GM19351 (cell line): ENCODE results near the gene PWWP2B.

Experiments used
- ATAC-seq: cut with Tn5 transposase; IDR thresholded peaks from one replicate; pipeline ENCODE4 v1.9.1; 2021; ENCODE audit warnings: mild to moderate bottlenecking, moderate library complexity; ENCODE audit not compliant: unreplicated experiment

Gene PWWP2B

DNA sequence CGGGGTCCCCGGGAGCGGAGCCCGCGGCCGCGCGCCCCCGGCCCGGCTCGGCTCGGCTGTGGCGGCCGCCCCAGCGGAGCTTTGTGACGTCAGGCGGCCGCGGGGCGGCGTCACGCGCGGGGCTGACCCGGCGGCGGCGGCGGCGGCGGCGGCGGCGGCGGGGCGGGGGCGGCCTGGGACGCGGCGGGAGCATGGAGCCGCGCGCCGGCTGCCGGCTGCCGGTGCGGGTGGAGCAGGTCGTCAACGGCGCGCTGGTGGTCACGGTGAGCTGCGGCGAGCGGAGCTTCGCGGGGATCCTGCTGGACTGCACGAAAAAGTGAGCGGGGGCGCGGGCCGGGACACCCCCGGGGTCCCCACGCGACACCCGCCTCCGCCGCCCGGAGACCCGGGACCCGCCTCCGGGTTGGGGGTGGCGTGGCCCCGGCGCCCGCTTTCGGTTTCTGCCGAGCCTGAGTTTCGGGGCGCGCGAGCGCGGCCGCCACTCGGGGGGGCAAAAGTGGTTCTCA is at the start of gene PWWP2B:
TSS of gene PWWP2B (plus strand) at position 165 of the 506 bp plus-strand sequence. CDS start at position 192, 27 bp downstream.
- peak; percentile 42 for ATAC-seq

DNA sequence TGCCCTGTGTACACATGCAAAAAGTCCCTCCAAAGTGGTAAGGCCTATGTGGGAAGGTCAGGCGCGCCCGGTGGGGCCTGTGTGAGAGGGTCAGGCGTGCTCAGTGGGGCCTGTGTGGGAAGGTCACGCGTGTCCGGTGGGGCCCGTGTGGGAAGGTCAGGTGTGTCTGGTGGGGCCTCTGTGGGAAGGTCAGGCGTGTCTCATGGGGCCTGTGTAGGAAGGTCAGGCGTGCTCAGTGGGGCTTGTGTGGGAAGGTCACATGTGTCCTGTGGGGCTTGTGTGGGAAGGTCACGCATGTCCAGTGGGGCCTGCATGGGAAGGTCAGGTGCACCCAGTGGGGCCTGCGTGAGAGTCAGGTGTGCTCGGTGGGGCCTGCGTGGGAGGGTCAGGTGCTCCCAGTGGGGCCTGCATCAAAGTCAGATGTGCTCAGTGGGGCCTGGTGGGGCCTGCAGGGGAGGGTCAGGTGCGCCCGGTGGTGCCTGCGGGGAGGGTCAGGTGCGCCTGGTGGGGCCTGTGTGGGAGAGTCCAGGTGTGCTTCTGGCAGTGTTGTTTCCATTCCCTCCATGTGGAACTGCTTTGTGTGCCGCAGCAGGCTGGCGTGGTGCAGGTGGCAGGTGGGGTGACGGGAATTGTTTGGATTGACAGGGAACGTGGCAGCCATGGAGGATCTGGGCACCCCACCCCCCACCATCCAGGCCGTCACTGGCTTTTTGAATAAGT is 49.6 kb upstream of the PWWP2B start:
- ATAC-seq, result no peak

DNA sequence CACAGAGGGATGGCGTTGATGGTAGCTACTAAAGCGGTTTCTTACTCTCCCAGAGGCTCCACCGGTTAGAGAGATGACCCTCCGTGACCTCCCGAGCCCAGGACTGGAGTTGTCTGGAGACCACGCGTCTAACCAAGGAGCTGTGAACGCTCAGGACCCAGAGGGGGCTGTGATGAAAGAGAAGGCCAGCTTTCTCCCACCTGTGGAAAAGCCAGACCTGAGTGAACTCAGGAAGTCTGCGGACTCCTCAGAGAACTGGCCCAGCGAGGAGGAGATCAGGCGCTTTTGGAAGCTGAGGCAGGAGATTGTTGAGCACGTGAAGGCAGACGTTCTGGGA is 49.1 kb upstream of the PWWP2B start:
- no peak for ATAC-seq

- ATAC-seq, result no peak
Observed at GRCh38 chr10:132349766-132350165, 47.2 kb upstream of the PWWP2B start.

- ATAC-seq, result no peak
Observed at GRCh38 chr10:132350391-132350790, 46.6 kb upstream of the PWWP2B start.

DNA sequence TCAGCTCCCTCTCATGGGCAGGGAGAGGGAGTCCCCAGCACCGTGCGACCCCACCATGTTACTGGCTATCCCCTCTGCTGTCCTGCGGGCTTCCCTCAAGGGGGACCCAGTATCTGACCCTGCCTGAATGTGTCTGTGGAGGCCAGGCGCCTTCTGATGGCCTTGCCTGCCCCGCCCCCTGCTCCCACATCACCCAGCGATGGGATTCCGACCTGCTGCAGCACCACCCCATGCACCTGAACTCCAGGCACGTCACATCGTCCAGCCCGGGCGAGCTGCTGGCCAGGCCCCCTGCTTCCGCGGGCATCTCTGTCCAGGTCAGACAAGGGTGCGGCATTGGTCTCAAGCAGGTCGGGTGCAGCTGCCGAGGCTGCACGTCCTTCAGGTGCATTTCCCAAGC is 46.1 kb upstream of the PWWP2B start:
- no peak for ATAC-seq

DNA sequence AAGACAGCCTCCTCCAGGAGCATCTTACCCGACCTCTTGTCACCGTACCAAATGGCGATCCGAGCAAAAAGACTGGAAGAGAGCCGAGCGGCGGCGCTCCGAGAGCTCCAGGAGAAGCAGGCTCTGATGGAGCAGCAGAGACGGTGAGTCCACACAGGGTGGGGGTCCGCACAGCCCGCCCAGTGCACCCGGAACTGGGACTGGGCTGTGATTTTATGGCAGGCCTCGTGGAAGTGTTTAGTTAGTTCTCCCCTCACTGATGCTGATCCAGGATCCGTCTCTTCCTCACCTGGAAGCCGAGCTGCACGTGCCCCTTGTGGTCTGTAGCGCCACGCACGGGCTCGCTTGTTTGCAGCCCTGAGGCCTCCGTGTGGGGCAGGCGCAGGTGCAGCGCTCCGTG is 45.4 kb upstream of the PWWP2B start:
- ATAC-seq, result no peak

GRCh38 chr10:132352462-132353308 is 44.3 kb upstream of the PWWP2B start:
- peak; percentile 79 for ATAC-seq

DNA sequence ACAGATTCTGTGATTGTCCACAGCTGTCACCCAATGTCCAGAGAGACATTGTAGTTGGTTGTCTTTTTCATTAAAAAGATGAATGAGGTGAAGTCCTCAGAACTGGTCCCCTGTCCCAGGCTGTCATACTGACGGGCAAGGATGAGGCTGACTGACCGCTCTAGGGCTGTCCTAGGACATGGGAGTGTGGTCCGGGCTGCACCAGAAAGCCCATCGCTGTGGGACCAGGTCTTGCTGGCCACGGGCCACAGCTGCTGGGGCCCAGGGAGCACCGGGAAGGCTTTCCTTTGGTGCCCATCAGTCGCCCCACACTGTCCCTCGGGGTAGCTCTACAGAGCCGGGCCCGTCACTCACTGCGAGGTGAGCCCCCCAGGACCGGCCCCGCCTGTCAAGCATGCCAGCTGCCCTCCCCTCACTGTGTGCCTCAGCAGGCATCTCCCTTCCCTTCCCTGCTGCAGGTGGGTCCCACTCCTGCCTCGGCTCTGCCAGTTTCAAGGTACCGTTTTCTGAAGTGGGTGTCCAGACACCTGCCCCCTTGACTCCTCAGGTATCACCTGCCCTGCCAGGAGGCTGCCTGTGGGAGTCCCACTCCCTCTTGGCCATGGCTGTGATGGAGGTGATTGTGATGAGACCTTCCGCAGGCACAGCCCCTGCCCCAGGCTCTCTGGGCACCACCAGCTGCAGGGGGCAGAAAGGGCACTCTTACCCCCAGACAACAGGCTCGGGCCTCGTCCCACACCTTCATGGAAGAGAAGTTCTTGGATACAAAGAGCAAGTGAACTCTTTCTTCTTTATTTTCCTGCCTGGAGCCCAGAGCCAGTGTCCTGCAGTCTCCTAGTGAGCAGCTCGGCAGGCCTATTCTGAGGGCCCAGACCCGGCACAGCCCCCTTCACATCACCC is 43.3 kb upstream of the PWWP2B start:
- ATAC-seq, result no peak

- ATAC-seq, result no peak
Observed at GRCh38 chr10:132354356-132355094, 42.5 kb upstream of the PWWP2B start.

- no peak for ATAC-seq
Observed at GRCh38 chr10:132355297-132355696, 41.7 kb upstream of the PWWP2B start.

- ATAC-seq, result no peak
Observed at GRCh38 chr10:132355754-132356153, 41.2 kb upstream of the PWWP2B start.

GRCh38 chr10:132356621-132357195 is 40.3 kb upstream of the PWWP2B start:
- no peak for ATAC-seq

DNA sequence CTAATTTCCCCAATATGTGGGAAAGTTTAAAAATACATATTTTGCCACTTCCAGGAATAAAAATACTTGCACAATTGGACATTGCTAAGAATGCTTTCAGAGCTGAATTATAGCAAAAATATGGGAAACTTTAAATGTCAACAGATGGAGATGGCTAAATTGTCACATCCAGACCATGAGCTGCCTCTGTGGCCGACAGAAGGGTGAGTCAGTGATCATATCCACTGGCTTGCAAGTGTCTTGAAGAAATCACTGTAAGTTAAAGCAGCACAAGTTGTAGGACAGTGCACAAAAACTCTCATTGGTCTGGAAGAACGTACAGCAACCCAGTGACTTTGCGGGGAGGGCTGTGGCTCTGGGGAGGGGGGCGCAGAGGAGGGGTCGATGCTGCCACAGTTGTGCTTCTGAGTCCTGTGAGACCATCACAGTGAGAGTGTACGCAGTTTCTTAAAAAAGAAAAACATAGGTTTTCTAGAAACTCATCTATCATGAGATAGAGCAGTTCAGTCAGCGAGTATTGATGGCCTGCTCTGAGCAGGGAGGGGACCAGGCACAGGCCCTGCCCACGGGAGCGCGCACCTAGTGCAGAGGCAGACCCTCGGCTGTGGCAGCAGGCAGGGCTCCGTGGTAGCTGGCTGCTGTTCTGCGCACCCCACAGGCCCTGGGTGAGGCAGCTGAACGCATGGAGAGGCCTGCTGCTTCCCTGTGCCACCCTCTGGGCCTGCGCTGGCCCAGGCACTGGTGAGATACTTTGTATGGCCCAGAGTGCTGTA is 39.5 kb upstream of the PWWP2B start:
- no peak for ATAC-seq

DNA sequence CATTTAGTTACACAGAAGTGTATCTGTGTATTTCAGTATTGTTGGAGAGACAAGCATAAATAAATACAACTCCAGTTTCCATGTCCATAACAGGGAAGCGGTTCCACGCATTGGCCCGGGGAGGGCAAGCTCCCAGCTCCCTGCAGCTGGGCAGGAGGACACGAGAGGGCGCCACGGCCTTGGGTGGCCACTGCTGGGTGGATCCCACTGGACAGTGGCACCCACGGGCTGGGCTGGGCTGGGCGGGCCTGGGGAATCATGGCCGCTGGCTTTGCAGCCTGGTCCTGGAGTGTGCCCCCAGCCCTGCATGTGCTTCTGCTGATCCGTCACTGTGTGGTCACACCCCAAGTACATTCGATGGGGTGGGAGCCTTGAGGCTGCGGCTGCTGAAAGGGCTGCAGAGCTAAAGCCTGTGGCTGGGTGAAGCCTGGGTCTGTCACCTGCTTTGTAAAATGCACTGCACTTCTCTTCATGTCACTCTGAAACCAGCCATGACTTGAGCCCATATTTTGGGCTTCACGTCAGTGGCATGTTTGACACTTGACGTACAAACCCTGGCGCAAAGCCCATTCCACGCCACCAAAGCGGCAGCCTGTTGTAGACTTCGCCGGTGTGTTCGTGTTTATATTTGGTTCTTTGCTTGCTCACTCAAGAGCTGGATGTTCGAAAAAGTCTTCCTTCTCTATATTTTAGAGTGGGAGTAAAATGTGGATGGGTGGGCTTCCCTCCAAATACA is 37.5 kb upstream of the PWWP2B start:
- ATAC-seq, result no peak

GRCh38 chr10:132360766-132361447 is 36.1 kb upstream of the PWWP2B start:
- no peak for ATAC-seq

DNA sequence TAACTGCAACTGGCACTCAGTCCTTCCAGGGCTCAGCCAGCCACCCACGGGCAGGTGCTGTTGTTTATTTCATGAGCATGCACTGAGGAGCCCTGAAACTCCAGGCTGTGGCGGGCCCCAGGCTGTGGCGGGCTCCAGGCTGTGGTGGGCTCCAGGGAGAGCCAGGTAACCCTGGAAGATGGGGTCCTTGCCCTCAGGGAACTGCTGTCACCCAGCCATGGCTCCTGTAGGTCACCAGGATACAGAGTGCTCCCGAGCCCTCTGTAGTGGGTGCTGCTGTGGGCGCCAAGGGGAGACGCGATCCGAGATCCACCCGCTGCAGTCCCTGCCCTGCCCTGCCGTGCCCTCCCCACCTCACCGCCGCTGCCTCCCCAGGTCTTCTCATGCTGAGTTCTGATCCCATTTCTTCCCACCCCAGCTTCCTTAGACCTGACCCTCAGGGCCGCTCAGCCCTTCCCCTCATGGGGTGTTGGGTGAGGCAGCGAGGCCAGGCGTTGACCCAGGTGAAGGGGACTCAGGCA is 35.4 kb upstream of the PWWP2B start:
- no peak for ATAC-seq

DNA sequence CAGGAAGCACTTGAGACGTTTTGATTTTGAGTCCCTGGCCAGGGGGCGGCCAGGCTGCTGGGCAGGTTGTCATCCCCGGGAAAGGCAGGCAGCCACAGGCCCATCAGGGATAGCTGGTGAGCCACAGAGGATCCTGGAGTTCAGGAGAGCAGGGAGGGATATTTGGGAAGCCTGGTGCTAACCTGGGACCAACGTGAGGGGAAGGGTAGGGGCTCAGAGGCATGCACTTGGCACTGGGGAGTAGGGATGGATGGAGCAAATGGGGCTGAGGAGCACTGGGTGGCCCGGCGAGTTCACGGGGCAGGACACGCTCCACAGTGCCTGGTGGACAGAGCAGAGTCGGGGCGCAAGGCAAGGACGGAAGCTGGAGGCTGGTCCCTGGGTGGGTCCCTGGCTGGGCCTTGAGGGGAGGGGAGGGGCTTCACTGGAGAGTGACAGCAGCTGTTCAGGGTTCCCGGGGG is 34.8 kb upstream of the PWWP2B start:
- ATAC-seq, result no peak
